ENCODE results near the gene PLCB4. TPM values are rescaled to one million over a fixed set of nuclear protein-coding genes. Genes with fewer than 3 reads are reported as not detected.
A peak's percentile ranks its signal among the peaks of the same experiment; 100 is the strongest.

The PLCB4 gene
- total RNA-seq, 1 donor from 2014 or later, result 38.0 TPM

- Histone ChIP-seq H3K4me3 (no peak overlapping the region), H3K27me3 (no peaks in the 10 kb centered on the region), H3K9me3 (no peaks in the 10 kb centered on the region), H3K27ac (no peak overlapping the region), H3K36me3 (no peaks in the 10 kb centered on the region), H3K4me1 (no peaks in the 10 kb centered on the region)
- DNase-seq (ENCODE audit: low spot score in 2 of 2), result no peak
- intact Hi-C loops (cut with DNase I), result no loop called here
- no peak for TF ChIP-seq CTCF (IDR thresholded peaks at IDR 0.05)
These were observed 242.2 kb downstream of the PLCB4 start for GRCh38 chr20:9311132-9311531.

- Histone ChIP-seq H3K27me3 (no peaks in the 10 kb centered on the region), H3K4me1 (no peaks in the 10 kb centered on the region), H3K4me3 (no peak overlapping the region), H3K27ac (no peak overlapping the region), H3K9me3 (no peaks in the 10 kb centered on the region), H3K36me3 (no peaks in the 10 kb centered on the region)
- no peak for TF ChIP-seq CTCF (IDR thresholded peaks at IDR 0.05)
- intact Hi-C loops (cut with DNase I), result no loop called here
- DNase-seq (ENCODE audit: low spot score in 2 of 2), result no peak
These were observed 250.9 kb downstream of the PLCB4 start for GRCh38 chr20:9319687-9320384.

- Histone ChIP-seq H3K27ac (no peak overlapping the region), H3K4me1 (no peaks in the 10 kb centered on the region), H3K27me3 (no peaks in the 10 kb centered on the region), H3K4me3 (no peak overlapping the region), H3K9me3 (no peaks in the 10 kb centered on the region), H3K36me3 (no peaks in the 10 kb centered on the region)
- no peak for TF ChIP-seq CTCF (IDR thresholded peaks at IDR 0.05)
- intact Hi-C loops (cut with DNase I), result no loop called here
- no peak for DNase-seq (ENCODE audit: low spot score in 2 of 2)
These were observed 252.1 kb downstream of the PLCB4 start for GRCh38 chr20:9321007-9321406.

GRCh38 chr20:9322661-9323060, 253.8 kb downstream of the PLCB4 start:
- Histone ChIP-seq H3K27me3 (no peaks in the 10 kb centered on the region), H3K4me1 (no peaks in the 10 kb centered on the region), H3K4me3 (no peak overlapping the region), H3K9me3 (no peaks in the 10 kb centered on the region), H3K27ac (no peak overlapping the region), H3K36me3 (no peaks in the 10 kb centered on the region)
- DNase-seq (ENCODE audit: low spot score in 2 of 2), result no peak
- no peak for TF ChIP-seq CTCF (IDR thresholded peaks at IDR 0.05)
- intact Hi-C loops (cut with DNase I), result no loop called here

GRCh38 chr20:9323622-9324021, 254.7 kb downstream of the PLCB4 start:
- no peak overlapping the region for H3K4me3 ChIP-seq
- no peaks in the 10 kb centered on the region for H3K36me3 ChIP-seq
- H3K27me3 ChIP-seq, result no peaks in the 10 kb centered on the region
- H3K27ac ChIP-seq, result no peak overlapping the region
- H3K9me3 ChIP-seq, result no peaks in the 10 kb centered on the region
- peak in 1 of 3 experiments; percentile 12 for TF ChIP-seq CTCF (IDR thresholded peaks at IDR 0.05)
- no peaks in the 10 kb centered on the region for H3K4me1 ChIP-seq
- intact Hi-C loops (cut with DNase I), result no loop called here
- no peak for DNase-seq (ENCODE audit: low spot score in 2 of 2)
